Stomach (tissue), 4 donors: ENCODE results near the gene GJC3.

ENCODE experiments used
- POLR2A ChIP-seq, 4 donors: fragments of 450-650 bp; IDR thresholded peaks; one replicate each; pipeline ENCODE4 v1.6.1; 2016; ENCODE audit warnings: antibody characterized with exemption in 4 of 4, control low read depth in 2 of 4, mild to moderate bottlenecking in 1 of 4, moderate library complexity in 1 of 4
- TF ChIP-seq, protein P1 (sequence below), 7 experiments: fragments of 450-650 bp in 4 of 7; fragments of 200-600 bp in 3 of 7; sonication (generic) in 3 of 7; IDR thresholded peaks; one replicate each; pipeline ENCODE4 v1.5.1; 2016 to 2019; ENCODE audit warnings: antibody characterized with exemption in 7 of 7, control low read depth in 2 of 7, mild to moderate bottlenecking in 1 of 7

DNA sequence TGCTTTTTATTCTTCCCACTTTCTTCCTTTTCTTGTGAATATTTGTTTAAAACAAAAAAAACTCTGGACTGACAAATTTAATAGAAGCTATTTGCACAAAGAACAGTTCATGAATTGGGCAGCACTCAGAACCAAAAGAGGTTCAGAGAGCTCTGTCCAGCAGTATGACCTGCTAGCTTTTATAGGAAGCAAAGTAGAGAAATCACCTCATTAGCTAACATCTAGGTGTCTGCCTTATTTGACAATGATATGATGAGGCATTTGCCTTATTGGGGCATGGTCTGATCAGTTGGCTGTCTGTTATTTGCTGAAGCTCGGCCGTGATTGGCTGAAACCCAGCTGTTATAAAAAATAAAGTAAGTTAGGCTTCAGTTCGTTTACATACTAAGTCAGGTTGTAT lies 9.3 kb downstream of the GJC3 start:
- no peak for TF ChIP-seq POLR2A (IDR thresholded peaks at IDR 0.05)
- TF ChIP-seq, protein P1, sequence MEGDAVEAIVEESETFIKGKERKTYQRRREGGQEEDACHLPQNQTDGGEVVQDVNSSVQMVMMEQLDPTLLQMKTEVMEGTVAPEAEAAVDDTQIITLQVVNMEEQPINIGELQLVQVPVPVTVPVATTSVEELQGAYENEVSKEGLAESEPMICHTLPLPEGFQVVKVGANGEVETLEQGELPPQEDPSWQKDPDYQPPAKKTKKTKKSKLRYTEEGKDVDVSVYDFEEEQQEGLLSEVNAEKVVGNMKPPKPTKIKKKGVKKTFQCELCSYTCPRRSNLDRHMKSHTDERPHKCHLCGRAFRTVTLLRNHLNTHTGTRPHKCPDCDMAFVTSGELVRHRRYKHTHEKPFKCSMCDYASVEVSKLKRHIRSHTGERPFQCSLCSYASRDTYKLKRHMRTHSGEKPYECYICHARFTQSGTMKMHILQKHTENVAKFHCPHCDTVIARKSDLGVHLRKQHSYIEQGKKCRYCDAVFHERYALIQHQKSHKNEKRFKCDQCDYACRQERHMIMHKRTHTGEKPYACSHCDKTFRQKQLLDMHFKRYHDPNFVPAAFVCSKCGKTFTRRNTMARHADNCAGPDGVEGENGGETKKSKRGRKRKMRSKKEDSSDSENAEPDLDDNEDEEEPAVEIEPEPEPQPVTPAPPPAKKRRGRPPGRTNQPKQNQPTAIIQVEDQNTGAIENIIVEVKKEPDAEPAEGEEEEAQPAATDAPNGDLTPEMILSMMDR (IDR thresholded peaks at IDR 0.05): no peak
